ENCODE data around the gene S100A12.

Gene S100A12

DNA sequence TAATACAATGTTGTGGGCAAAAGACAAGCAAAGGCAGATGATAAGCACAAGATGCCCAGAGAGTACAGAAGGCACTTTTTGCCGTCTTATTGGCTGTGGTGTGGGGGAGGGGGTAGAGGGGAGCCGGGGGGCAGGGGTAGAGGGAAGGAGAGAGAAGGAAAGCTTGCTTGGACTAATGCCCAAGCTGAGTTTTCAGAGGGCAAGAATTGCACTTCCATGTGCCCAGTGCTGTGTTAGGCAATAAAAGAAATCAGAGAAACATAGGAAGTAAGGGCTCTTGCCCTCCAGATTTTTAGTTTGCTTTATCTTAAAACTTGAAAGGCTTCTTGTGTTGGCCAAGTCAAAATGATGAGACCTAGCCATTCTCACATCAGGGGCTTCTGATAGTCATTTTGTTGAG, 8.3 kb downstream of the S100A12 start:
- no peak for DNase-seq (ENCODE audit: low spot score)

DNA sequence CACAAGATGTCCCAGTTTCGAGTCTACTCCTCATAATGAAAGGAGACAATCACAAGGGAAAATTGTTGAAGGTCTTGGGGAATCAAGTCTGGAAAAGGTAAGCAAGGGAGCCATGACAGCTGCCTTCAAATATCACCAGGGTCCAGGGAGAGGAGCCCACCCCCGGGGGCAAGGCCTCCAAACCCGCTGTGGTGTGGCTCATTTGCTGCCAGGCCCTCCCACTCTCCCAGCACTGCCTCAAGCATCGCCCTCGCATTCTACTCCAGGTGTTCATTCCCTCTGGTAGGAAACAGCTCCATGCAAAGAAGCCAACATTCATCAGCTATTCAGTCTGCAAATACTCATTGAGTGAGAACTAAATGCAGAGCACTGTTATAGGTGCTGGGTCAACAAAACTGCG, 9.2 kb downstream of the S100A12 start:
- no peak for DNase-seq (ENCODE audit: low spot score)

GRCh38 chr1:153365696-153366095, 9.7 kb downstream of the S100A12 start:
- no peak for DNase-seq (ENCODE audit: low spot score)

GRCh38 chr1:153364766-153365666, 10.4 kb downstream of the S100A12 start:
- no peak for DNase-seq (ENCODE audit: low spot score)

- DNase-seq (ENCODE audit: low spot score): no peak
These were observed 11.3 kb downstream of the S100A12 start for GRCh38 chr1:153364156-153364555.

DNA sequence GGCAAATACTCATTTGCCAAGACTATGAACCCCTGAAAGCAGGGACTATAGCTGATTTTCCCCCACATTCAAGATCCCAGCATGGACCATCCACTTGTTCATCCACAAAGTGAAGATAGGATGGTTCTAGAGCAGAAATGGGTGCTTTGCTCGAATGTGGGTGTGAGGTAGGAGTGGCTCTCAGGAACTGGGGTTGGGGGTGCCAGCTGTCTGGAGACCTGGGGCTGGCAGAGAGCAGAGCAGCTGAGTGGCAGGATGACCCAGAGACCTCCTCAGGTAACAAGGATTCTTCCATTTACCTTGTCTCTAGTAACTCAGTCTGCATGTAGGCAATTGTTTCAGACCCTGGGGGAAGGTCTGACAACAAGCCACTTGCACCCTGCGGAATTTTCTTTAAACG, 11.8 kb downstream of the S100A12 start:
- no peak for DNase-seq (ENCODE audit: low spot score)

- DNase-seq (ENCODE audit: low spot score): no peak
These were observed 13.1 kb downstream of the S100A12 start for GRCh38 chr1:153362187-153362775.

DNA sequence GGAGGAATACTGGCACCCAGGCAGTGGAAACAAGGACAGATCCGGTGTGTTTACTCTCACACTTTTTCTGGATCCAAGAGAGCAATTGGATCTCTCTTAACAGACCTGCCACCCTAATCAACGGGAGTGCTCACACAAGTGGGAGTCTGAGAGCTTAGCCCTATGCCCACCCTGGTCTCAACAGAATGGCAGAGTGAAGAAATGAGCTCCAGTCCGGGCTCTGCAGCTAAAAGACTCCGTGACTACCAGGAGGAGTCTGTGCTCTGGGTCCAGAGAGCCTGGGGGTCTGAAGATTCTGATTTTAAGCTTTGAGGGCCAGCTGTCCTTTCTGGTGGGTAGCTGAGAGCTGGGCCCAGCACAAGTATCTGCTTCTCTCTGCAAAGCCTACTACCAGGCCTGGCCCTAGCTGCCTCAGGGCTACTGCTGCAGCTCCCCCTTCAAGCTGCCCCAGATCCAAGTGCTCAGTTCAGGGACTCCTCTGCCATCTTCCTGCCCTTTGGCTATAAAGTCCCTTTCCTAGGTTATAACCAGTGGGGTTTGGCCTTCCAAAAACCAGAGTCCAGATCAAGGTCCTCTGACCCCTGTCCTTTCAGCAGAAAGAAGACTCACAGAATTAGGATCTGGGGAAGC, 13.8 kb downstream of the S100A12 start:
- DNase-seq (ENCODE audit: low spot score): no peak

- no peak for DNase-seq (ENCODE audit: low spot score)
These were observed 14.6 kb downstream of the S100A12 start for GRCh38 chr1:153360592-153361479.

DNA sequence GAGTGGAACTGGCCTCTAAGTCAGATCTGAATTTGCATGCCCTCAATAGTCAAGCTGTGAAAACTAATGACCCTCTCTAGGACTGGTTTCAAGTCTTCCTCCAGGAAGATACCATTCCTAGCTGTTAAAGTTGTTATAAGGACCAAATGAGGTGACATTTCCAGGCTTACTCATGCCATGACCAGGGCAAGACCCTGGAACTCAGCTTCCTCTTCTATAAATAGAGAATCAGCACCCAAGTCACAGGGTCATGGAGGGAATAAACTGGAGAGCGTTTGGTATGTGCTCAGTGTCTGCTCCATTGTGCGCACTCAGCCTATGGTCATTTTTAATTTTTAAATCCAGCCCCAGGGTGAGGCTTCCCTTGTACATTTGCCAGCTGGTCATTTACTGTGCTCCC, 15.2 kb downstream of the S100A12 start:
- DNase-seq (ENCODE audit: low spot score): no peak

- DNase-seq (ENCODE audit: low spot score): no peak
These were observed 16.2 kb downstream of the S100A12 start for GRCh38 chr1:153359241-153359640.

DNA sequence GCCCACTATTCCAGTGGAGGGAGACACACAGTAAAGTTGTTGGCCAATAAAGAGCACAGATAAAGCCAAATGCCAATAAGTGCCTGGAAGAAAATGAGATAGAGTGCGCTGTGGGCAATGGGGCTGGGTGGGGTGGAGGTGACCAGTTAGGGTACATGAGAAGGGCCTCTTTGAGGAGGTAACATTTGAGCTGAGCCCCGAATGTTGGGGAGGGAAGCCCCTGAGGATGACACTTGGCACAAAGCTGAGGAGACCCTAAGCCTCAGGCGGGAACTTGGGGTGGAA, 16.8 kb downstream of the S100A12 start:
- DNase-seq (ENCODE audit: low spot score): no peak

GRCh38 chr1:153357853-153358690, 17.3 kb downstream of the S100A12 start, which contains the start of gene S100A9:
TSS of gene S100A9 (plus strand) at chr1:153357854. CDS start at chr1:153358284, 430 bp downstream.
- DNase-seq (ENCODE audit: low spot score): no peak

DNA sequence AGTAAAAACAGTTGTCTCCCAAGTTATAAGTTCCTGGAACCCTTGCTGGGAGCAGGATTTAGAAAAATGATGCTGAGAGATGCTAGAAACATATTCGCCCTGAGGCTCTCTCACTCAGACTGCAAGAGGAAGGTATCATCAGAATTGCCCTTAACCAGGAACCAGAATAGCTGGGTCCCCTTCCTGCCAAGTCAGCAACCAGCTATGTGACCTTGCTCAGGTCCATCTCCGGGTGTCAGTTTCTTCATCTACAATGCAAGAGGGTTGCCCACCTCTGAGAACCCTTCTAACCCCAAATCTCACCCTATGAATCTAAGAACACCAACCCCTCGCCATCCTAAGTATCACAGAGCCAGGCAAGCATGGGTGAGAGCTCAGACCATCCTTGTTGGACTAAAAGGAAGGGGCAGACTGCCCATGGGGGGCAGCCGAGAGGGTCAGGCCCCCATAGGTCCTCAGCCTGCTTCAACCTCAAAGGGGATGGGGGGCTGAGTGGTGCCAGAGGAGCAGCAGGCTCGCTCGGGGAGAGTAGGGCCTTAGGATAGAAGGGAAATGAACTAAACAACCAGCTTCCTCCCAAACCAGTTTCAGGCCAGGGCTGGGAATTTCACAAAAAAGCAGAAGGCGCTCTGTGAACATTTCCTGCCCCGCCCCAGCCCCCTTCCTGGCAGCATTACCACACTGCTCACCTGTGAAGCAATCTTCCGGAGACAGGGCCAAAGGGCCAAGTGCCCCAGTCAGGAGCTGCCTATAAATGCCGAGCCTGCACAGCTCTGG, 18.2 kb downstream of the S100A12 start:
- no peak for DNase-seq (ENCODE audit: low spot score)

GRCh38 chr1:153356392-153357075, 18.9 kb downstream of the S100A12 start:
- no peak for DNase-seq (ENCODE audit: low spot score)

DNA sequence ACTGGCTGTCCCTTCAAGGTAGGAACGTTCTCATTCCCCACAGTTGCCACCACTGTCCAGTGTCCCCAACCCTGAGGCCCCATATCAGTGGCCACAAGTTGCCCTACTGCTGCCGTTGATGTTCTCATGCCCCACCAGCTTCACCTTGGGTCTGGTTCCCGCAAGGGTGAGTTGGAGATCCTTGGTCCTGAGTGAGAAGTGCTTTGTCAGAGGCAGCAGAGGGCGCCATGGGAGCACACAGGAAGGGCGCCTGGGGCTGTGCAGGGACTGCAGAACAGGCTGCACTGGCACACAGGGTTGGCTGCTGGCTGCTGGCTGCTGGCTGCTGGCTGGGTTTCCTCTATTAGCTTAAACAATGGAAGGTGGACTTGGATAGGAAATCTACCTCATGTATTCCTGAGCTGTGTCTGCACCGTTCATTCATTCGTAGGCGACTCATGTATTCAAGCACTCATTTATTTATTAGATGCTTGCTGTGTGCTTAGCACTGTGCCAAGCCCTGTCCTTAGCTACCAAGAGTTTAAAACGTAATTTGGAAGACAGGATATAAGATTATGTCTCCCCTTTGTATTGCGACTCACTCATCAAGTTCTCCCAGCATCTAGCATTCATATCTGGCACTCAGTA, 19.9 kb downstream of the S100A12 start:
- DNase-seq (ENCODE audit: low spot score): peak; percentile 54

DNA sequence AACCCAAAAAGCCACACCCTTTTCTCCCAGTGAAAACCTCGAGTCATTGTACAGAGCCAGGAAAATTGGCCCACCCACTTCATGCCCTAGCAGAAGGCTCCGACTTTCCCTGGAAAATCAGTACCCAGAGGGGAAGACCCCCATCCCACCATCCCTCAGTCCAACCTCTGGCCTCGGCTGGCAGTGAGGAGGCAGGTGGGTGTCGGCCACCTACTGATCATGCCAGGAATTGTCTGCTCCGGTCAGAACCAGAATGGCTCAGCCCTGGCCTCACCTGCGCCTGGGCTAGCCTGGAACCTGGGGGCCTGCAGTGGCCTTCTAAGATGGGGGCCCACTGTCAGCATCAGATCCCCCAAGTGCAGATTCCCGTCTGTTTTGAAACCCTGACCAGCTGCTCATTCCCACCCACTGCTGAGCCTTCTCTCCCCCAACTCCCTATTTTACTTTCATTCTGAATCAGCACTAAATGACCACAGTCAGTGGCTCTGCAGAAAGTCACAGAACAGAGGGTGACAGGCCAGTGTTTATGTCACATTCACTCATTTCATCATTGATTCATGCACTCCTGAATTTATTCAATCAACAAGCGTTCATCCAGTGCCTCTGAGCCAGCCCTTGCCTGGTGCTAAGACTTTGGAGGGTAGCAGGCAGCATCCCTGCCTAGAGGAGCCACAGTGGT, 20.8 kb downstream of the S100A12 start:
- DNase-seq (ENCODE audit: low spot score): no peak

DNA sequence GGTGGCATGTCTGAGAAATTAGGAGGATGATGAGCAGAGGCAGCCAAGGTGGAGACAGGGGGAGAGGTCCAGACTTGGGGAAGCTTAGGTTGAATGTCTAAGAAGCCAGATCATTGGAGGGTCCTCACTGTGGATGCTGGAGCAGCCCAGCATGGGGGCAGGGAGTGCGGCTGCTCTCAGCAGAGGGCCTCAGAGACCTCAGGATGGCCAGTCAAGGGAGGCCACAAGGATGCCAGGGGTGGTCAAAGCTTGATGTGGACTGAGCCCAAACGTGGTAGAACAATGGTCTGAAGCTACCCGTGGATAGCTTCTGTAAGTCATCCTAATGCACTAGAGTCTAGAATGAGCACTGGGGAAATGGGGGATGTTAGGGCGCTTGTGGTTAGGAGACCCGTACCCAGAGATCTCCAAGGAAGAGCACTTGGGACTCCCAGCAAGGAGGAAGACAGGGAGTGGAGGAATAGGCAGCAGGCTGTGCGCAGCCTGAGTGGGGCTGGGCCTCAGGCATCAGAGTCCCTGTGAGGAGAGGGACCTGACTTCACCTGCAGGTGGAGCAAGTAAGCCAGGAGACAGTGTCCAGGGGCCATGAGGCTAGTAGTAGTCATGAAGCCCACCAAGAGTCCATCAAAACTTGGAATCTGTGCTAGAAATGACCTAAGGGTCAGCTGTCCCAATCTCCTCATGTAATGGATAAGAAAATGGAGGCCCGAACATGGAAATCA, 22.0 kb downstream of the S100A12 start:
- DNase-seq (ENCODE audit: low spot score): peak; percentile 30

All from AG08395 (cell line).